ENCODE data around the gene TAF6L.

The TAF6L gene

DNA sequence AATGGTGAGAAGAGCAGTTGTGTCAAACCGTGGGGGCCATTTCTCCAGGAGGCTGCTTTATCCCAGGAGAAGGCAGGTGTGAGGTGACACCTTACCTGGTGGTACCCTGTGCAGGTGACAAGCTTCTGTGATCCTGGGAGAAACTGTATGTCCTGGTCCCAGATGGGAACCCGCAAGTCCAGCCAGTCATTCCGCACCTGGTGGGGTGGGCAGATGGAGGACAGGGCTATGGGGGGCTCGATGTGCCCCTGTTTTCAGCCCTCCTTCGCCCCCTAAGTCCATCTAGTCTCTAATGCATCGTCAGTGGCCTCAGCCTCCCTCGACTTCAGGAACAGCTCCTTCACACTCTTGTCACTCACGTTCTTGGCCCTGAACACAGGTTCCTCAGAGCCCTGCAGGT lies 64.1 kb downstream of the TAF6L start:
- no peak overlapping the region for H3K27ac ChIP-seq
- TF ChIP-seq, protein P1, sequence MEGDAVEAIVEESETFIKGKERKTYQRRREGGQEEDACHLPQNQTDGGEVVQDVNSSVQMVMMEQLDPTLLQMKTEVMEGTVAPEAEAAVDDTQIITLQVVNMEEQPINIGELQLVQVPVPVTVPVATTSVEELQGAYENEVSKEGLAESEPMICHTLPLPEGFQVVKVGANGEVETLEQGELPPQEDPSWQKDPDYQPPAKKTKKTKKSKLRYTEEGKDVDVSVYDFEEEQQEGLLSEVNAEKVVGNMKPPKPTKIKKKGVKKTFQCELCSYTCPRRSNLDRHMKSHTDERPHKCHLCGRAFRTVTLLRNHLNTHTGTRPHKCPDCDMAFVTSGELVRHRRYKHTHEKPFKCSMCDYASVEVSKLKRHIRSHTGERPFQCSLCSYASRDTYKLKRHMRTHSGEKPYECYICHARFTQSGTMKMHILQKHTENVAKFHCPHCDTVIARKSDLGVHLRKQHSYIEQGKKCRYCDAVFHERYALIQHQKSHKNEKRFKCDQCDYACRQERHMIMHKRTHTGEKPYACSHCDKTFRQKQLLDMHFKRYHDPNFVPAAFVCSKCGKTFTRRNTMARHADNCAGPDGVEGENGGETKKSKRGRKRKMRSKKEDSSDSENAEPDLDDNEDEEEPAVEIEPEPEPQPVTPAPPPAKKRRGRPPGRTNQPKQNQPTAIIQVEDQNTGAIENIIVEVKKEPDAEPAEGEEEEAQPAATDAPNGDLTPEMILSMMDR (IDR thresholded peaks at IDR 0.05) = no peak
- no peak for TF ChIP-seq ZFX (IDR thresholded peaks at IDR 0.05; ENCODE audit: borderline replicate concordance)

All from 22Rv1 (cell line).